ENCODE measurements around the gene HTR3A. TPM values are rescaled to one million over a fixed set of nuclear protein-coding genes. Genes with fewer than 3 reads are reported as not detected.

HTR3A gene
- total and polyA plus RNA-seq, 9 of the 15 experiments (the other 6 are each of a cell fraction or from before 2014, with no cell fraction given), result not detected

DNA sequence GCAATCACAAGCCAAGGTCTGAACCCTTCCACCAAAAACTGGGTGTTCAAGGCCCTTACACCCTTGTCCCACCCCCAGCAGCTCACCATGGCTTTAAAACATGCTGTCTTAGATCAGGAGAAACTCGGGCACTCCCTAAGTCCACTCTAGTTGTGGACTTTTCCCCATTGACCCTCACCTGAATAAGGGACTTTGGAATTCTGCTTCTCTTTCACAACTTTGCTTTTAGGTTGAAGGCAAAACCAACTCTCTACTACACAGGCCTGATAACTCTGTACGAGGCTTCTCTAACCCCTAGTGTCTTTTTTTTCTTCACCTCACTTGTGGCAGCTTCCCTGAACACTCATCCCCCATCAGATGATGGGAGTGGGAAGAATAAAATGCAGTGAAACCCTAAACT, 15.0 kb downstream of the HTR3A start:
- Histone ChIP-seq H3K4me1 (replicated peaks in 1 of 2; ENCODE audit: control insufficient read depth in 2 of 2, insufficient read depth in 2 of 2, low read length in 2 of 2) (no peaks in the 10 kb centered on the region), H4K20me1 (replicated peaks; ENCODE audit: control insufficient read depth, insufficient read depth, low read length) (peaks cover 14% of the 10 kb centered on the region; the same call in 1 of the 2 replicates), H3K9me3 (replicated peaks; ENCODE audit: control insufficient read depth, insufficient read depth, low read depth, low read length) (no peaks in the 10 kb centered on the region), H3K9ac (ENCODE audit: insufficient read depth in 1 of 2, low read depth in 2 of 2, low read length in 2 of 2) (no peak overlapping the region), H3K4me2 (ENCODE audit: insufficient read depth, low read length) (no peak overlapping the region), H2AFZ (ENCODE audit: low read depth, low read length) (no peak overlapping the region), H3K9me1 (ENCODE audit: control insufficient read depth, insufficient read depth, low read length) (no peaks in the 10 kb centered on the region), H3K27ac (ENCODE audit: extremely low read depth, low read depth, low read length) (no peak overlapping the region), H3K4me3 (no peak overlapping the region), H3K79me2 (ENCODE audit: control insufficient read depth, insufficient read depth, low read length) (no peaks in the 10 kb centered on the region), H3K36me3 (ENCODE audit: control insufficient read depth, insufficient read depth, low read length) (no peaks in the 10 kb centered on the region), H3K27me3 (ENCODE audit: control insufficient read depth in 2 of 2, insufficient read depth in 2 of 2, low read length in 2 of 2) (peaks cover 5 to 21% of the 10 kb centered on the region in 2 experiments)
- intact Hi-C loops (cut with micrococcal nuclease) (loop anchor here (5.0 to 10.0 kb wide), 3 partner anchors 93 to 772 kb away; no protein-coding TSS in a partner anchor), in situ Hi-C loops (cut with MboI) (no loop called here)
- ChIA-PET CTCF (ENCODE audit: low intra/inter-chr PET ratio) (no interaction called here), POLR2A (no interaction called here)
- 0% methylated on average over 2 of the region's 2 CpGs for WGBS (ENCODE audit: insufficient coverage, low coverage, missing lambda C conversion rate)
- DNase-seq (ENCODE audit: extremely low read depth in 1 of 4, low spot score in 3 of 4) (no peak), ATAC-seq (no peak), FAIRE-seq (no peak)
- no TSS peak for BruUV-seq (replicated peaks)
- TF ChIP-seq MXI1 (IDR thresholded peaks at IDR 0.05; ENCODE audit: low read depth, low read length), result no peak
- no peak for TF ChIP-seq ZNF644 (tag; IDR thresholded peaks at IDR 0.05; ENCODE audit: low read depth)
- TF ChIP-seq ADNP (tag; IDR thresholded peaks at IDR 0.05), result no peak
- no peak for TF ChIP-seq ESRRA (IDR thresholded peaks at IDR 0.05; ENCODE audit: borderline replicate concordance, low read depth)
- no peak for TF ChIP-seq TEAD2 (tag; IDR thresholded peaks at IDR 0.05)
- no peak for TF ChIP-seq TOE1 (IDR thresholded peaks at IDR 0.05; ENCODE audit: borderline replicate concordance)
- TF ChIP-seq TOE1 (CRISPR knock-in tag; IDR thresholded peaks at IDR 0.05; ENCODE audit: borderline replicate concordance, low read depth), result no peak
- TF ChIP-seq, protein P1, sequence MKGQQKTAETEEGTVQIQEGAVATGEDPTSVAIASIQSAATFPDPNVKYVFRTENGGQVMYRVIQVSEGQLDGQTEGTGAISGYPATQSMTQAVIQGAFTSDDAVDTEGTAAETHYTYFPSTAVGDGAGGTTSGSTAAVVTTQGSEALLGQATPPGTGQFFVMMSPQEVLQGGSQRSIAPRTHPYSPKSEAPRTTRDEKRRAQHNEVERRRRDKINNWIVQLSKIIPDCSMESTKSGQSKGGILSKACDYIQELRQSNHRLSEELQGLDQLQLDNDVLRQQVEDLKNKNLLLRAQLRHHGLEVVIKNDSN (CRISPR knock-in tag; IDR thresholded peaks at IDR 0.05), result no peak
- TF ChIP-seq XRCC4 (IDR thresholded peaks at IDR 0.05; ENCODE audit: extremely low read depth, insufficient read depth, insufficient read length), result no peak
- TF ChIP-seq, protein P2, sequence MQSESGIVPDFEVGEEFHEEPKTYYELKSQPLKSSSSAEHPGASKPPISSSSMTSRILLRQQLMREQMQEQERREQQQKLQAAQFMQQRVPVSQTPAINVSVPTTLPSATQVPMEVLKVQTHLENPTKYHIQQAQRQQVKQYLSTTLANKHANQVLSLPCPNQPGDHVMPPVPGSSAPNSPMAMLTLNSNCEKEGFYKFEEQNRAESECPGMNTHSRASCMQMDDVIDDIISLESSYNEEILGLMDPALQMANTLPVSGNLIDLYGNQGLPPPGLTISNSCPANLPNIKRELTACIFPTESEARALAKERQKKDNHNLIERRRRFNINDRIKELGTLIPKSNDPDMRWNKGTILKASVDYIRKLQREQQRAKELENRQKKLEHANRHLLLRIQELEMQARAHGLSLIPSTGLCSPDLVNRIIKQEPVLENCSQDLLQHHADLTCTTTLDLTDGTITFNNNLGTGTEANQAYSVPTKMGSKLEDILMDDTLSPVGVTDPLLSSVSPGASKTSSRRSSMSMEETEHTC (IDR thresholded peaks at IDR 0.05), result no peak
- TF ChIP-seq, protein P3, sequence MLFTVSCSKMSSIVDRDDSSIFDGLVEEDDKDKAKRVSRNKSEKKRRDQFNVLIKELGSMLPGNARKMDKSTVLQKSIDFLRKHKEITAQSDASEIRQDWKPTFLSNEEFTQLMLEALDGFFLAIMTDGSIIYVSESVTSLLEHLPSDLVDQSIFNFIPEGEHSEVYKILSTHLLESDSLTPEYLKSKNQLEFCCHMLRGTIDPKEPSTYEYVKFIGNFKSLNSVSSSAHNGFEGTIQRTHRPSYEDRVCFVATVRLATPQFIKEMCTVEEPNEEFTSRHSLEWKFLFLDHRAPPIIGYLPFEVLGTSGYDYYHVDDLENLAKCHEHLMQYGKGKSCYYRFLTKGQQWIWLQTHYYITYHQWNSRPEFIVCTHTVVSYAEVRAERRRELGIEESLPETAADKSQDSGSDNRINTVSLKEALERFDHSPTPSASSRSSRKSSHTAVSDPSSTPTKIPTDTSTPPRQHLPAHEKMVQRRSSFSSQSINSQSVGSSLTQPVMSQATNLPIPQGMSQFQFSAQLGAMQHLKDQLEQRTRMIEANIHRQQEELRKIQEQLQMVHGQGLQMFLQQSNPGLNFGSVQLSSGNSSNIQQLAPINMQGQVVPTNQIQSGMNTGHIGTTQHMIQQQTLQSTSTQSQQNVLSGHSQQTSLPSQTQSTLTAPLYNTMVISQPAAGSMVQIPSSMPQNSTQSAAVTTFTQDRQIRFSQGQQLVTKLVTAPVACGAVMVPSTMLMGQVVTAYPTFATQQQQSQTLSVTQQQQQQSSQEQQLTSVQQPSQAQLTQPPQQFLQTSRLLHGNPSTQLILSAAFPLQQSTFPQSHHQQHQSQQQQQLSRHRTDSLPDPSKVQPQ (CRISPR knock-in tag; IDR thresholded peaks at IDR 0.05; ENCODE audit: borderline replicate concordance), result no peak
- TF ChIP-seq CUX1 (CRISPR knock-in tag; IDR thresholded peaks at IDR 0.05), result no peak
- no peak for TF ChIP-seq TCF7 (IDR thresholded peaks at IDR 0.05; ENCODE audit: borderline replicate concordance)
